ENCODE results near the gene ABR.
A peak's percentile ranks its signal among the peaks of the same experiment; 100 is the strongest.
"Not testable (repeated sequence)": the region's sequence is repeated elsewhere in the genome, so short reads cannot be mapped to it uniquely, and the experiment has no call there.

Gene ABR

GRCh38 chr17:1002412-1002753 lies 177.4 kb downstream of the ABR start:
- no peak for TF ChIP-seq CTCF (conservative IDR thresholded peaks at IDR 0.05; ENCODE audit: low read length)
- DNase-seq (ENCODE audit: low read depth), result no peak
- H3K4me3 ChIP-seq (ENCODE audit: low read length), result no peak overlapping the region

- H3K4me3 ChIP-seq (ENCODE audit: low read length), result no peak overlapping the region
- no peak for TF ChIP-seq CTCF (conservative IDR thresholded peaks at IDR 0.05; ENCODE audit: low read length)
- DNase-seq (ENCODE audit: low read depth), result peak; percentile 72
Observed at GRCh38 chr17:1001640-1002411, 178.0 kb downstream of the ABR start.

- peak; percentile 69 for DNase-seq (ENCODE audit: low read depth)
- peak; percentile 12; the same call in 1 of the 2 replicates for TF ChIP-seq CTCF (conservative IDR thresholded peaks at IDR 0.05; ENCODE audit: low read length)
- H3K4me3 ChIP-seq (ENCODE audit: low read length), result no peak overlapping the region
Observed at GRCh38 chr17:1000597-1001461, 179.0 kb downstream of the ABR start.

- no peak for DNase-seq (ENCODE audit: low read depth)
- peak overlapping the region; percentile 100 for H3K4me3 ChIP-seq (ENCODE audit: low read length)
- TF ChIP-seq CTCF (conservative IDR thresholded peaks at IDR 0.05; ENCODE audit: low read length), result no peak
Observed at GRCh38 chr17:998111-998510, 181.7 kb downstream of the ABR start.

- DNase-seq (ENCODE audit: low read depth), result peak; percentile 98
- H3K4me3 ChIP-seq (ENCODE audit: low read length), result peak within 1 kb of the TSS; percentile 100
- TF ChIP-seq CTCF (conservative IDR thresholded peaks at IDR 0.05; ENCODE audit: low read length), result peak; percentile 68
Observed at GRCh38 chr17:996554-997344, 183.0 kb downstream of the ABR start, which contains the start of gene TIMM22. TIMM22 (plus strand) TSS chr17:997129; CDS start chr17:997143, 14 bp downstream.

GRCh38 chr17:995324-995723 lies 184.5 kb downstream of the ABR start:
- not testable (repeated sequence) for H3K4me3 ChIP-seq (ENCODE audit: low read length); DNase-seq (ENCODE audit: low read depth)

- no peak for DNase-seq (ENCODE audit: low read depth)
- TF ChIP-seq CTCF (conservative IDR thresholded peaks at IDR 0.05; ENCODE audit: low read length), result no peak
Observed at GRCh38 chr17:992933-993332, 186.8 kb downstream of the ABR start.

More at GRCh38 chr17:992933-993332, 186.8 kb downstream of the ABR start:
- H3K4me3 ChIP-seq (ENCODE audit: low read length), result no peak overlapping the region

All from AG10803 (cell line).